SH-SY5Y (cell line): ENCODE results near the gene MSI2.

Source experiments
- GATA2 ChIP-seq: IDR thresholded peaks from 2 replicates; pipeline ENCODE4 v1.6.1; 2011; ENCODE audit warnings: mild to moderate bottlenecking, low read depth, low read length
- GATA3 ChIP-seq: IDR thresholded peaks from 2 replicates; pipeline ENCODE4 v1.6.1; 2011; ENCODE audit warnings: low read depth, mild to moderate bottlenecking, low read length, moderate library complexity

- TF ChIP-seq GATA2 (no peak), GATA3 (no peak)
These were observed 329.2 kb downstream of the MSI2 start for GRCh38 chr17:57585341-57586195.
